ENCODE results near the gene CIB2.

CIB2 gene

DNA sequence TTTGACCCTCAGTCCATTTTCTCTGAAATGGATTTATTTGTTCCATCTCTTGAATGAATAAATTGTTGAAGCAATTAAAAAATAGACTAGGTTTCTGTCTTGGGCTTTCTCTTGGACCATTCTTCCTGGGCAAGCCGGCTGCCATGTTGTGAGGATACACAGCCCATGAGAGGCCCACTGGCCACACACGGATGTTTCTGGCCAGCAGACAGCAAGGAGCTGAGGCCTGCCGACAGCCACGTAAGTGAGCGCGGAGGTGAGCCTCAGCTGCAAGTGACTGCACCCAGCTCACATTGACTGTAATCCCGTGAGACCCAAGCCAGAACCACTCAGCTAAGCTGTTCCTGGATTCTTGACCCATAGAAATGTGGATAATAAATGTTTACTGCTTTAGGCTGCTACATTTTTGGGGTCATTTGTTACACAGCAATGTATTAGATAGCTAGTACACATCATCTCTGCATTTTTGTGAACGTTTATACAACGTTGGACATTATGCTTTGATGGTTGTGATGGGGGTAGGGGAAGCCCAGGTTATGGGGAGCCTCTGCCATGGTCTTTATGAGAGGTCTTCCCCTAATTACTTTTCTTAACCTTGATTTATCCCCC lies 40.7 kb upstream of the CIB2 start:
- no peak for DNase-seq (ENCODE audit: low spot score)

DNA sequence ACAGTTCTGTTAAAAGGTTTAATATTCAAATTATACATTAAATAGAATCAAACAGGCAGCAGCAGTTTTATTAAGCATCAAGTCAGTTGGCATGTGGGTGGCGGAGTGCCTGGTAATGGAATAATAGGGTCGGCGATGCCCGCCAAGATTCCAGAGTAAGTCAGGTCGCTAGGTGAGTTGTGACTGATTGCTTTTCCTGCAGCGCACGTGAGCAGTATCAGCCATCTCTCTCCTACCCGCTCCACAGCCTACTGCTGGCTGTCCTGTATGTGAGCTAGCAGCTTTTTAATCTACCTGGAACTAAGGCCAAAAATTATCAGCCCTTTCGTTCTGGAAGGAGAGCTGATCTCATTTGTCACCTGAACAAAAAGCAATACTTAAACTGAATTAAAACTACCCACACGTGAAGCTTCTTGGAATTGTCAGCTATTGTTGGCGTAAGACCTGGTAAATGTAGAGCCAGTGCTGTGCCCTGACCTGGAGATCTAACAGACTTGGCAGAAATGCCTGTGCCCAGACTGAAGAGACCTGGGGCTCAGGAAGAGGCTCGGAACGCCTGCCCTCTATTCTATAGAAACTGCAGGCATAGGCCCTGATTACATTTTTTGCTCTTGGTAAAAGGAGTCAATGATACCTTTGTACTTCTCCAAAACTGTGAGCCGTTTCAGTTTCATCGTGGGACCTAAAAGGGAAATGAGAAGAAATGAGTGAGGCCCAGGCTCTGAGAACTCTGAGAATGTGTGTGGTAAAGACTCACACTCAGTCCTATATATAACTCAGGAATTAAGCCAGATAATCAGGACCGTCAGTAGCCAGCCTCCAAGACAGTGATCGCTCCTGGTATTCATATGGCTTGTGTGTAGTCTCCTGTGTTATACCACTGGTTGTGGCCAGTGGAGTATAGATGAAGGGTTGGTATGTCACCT lies 39.9 kb upstream of the CIB2 start:
- DNase-seq (ENCODE audit: low spot score), result peak; percentile 56
- TF ChIP-seq, protein P1, sequence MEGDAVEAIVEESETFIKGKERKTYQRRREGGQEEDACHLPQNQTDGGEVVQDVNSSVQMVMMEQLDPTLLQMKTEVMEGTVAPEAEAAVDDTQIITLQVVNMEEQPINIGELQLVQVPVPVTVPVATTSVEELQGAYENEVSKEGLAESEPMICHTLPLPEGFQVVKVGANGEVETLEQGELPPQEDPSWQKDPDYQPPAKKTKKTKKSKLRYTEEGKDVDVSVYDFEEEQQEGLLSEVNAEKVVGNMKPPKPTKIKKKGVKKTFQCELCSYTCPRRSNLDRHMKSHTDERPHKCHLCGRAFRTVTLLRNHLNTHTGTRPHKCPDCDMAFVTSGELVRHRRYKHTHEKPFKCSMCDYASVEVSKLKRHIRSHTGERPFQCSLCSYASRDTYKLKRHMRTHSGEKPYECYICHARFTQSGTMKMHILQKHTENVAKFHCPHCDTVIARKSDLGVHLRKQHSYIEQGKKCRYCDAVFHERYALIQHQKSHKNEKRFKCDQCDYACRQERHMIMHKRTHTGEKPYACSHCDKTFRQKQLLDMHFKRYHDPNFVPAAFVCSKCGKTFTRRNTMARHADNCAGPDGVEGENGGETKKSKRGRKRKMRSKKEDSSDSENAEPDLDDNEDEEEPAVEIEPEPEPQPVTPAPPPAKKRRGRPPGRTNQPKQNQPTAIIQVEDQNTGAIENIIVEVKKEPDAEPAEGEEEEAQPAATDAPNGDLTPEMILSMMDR (IDR thresholded peaks at IDR 0.05; ENCODE audit: extremely low read depth, missing control alignments), result no peak

More for the DNA sequence above, 40.7 kb upstream of the CIB2 start:
- TF ChIP-seq, protein P1 (IDR thresholded peaks at IDR 0.05; ENCODE audit: extremely low read depth, missing control alignments), result no peak

DNA sequence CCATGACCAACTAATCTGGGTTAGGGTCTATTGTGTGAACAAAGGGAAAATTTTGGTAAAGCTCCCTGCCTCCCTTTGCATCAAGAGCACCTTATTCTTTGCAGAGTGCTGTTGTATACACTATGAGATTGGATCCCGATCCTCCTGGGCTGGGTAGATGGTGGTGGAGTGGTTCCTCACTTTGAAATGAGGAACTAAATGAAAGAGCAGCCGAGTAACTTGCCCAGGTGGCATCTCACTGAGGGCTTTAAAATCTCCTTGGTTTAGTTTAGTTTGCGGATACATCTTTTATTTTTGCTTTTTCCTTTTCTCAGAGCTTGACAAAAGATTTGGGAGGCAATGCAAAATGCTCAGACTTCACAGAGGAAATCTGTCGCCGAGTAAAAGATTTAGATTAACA lies 37.4 kb upstream of the CIB2 start:
- TF ChIP-seq, protein P1 (IDR thresholded peaks at IDR 0.05; ENCODE audit: extremely low read depth, missing control alignments), result no peak
- no peak for DNase-seq (ENCODE audit: low spot score)

DNA sequence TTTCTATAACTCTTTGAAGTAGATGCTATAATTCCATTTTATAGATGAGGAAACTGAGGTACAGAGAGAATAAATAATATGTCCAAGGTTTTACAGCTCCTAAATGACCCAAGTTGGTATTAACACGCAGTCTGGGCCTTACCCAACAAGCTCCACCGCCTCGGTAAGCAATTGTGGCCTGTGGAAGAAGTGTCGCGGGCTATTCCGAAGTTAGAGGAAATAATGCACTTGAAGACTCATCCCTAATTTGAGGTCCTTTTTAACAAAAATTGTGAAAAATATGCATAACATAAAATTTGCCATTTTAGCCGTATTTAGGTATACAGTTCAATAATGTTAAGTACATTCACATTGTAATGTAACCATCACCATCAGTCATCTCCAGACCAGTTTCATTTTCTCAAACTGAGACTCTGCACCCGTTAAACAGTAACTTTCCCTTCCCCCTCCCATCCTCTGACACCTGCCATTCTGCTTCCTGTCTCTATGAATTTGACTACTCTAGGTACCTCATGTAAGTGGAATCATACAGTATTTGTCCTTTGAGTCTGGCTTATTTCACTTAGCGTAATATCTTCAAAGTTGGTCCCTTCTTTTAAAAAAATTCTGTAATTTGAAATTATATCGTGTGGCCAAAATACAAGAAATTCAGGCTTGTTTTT lies 36.1 kb upstream of the CIB2 start:
- TF ChIP-seq, protein P1 (IDR thresholded peaks at IDR 0.05; ENCODE audit: extremely low read depth, missing control alignments), result no peak
- DNase-seq (ENCODE audit: low spot score), result peak; percentile 68

DNA sequence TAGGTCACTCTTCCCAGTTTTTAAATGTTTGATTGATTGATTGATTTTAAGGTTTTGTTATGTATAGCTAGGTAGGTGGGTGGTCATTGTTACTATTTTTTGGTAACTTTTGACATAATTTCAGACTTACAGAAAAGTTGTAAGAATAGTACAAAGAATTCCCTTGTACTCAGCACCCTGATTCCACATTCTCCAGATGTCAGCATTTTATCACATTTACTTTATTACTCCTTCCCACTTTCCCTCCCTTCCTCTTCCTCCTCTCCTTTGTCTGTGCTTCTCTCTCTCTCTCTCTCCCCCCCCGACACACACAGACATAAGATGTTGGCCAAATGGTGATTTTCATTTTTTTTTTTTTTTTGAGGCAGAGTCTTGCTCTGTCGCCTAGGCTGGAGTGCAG lies 32.8 kb upstream of the CIB2 start:
- TF ChIP-seq, protein P1 (IDR thresholded peaks at IDR 0.05; ENCODE audit: extremely low read depth, missing control alignments), result no peak
- no peak for DNase-seq (ENCODE audit: low spot score)

DNA sequence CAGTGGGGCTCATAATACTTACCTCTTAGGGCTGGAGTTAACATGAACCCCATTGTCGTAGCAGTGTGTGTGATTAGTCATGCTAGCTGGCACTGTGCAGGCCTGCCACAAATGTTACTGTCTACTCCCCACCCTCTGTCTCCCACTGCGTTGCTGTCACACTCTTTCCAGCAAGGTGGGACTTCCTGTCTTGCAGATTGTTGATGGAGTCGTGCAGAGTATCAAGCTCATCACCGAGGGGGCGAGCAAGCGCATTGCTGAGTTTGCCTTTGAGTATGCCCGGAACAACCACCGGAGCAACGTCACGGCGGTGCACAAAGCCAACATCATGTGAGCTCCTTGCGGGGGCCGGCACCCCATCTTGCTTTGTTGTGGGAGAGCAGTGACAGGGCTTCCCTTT lies 30.8 kb upstream of the CIB2 start:
- TF ChIP-seq, protein P1 (IDR thresholded peaks at IDR 0.05; ENCODE audit: extremely low read depth, missing control alignments), result no peak
- no peak for DNase-seq (ENCODE audit: low spot score)

DNA sequence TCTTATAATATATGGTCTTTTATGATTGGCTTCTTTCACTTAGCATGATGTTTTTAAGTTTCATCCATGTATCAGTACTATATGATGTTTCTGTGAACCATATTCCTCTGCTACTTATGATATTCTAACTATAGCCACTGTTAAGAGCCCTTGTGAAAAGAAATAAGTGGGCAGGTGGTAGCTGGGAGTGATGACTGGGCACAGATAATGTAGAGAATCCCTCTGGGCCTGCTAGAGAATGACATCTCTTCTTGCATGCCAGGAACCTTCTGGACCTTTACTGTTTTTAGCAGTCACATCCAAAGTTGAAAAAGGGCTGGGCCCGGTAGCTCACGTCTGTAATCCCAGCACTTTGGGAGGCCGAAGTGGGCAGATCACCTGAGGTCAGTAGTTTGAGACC lies 28.1 kb upstream of the CIB2 start:
- DNase-seq (ENCODE audit: low spot score), result no peak
- TF ChIP-seq, protein P1 (IDR thresholded peaks at IDR 0.05; ENCODE audit: extremely low read depth, missing control alignments), result no peak

Measured in GM20000 (cell line).